GM19324 (cell line): ENCODE data around the gene TBC1D22A.
"Not testable (repeated sequence)": the region's sequence is repeated elsewhere in the genome, so short reads cannot be mapped to it uniquely, and the experiment has no call there.

Source experiments
- ATAC-seq: cut with Tn5 transposase; IDR thresholded peaks from one replicate; pipeline ENCODE4 v1.9.1; 2021; ENCODE audit warnings: mild to moderate bottlenecking, moderate library complexity; ENCODE audit not compliant: unreplicated experiment, low FRiP score

TBC1D22A gene

GRCh38 chr22:46978668-46979067, 216.2 kb downstream of the TBC1D22A start:
- ATAC-seq: not testable (repeated sequence)

- ATAC-seq: no peak
These were observed 217.1 kb downstream of the TBC1D22A start for GRCh38 chr22:46979506-46979905.

GRCh38 chr22:46980392-46980791, 217.9 kb downstream of the TBC1D22A start:
- no peak for ATAC-seq

GRCh38 chr22:46982635-46983034, 220.2 kb downstream of the TBC1D22A start:
- ATAC-seq: no peak

GRCh38 chr22:46983046-46983445, 220.6 kb downstream of the TBC1D22A start:
- ATAC-seq: no peak

- ATAC-seq: no peak
These were observed 222.5 kb downstream of the TBC1D22A start for GRCh38 chr22:46984751-46985506.

GRCh38 chr22:46985507-46985882, 223.0 kb downstream of the TBC1D22A start:
- ATAC-seq: no peak

GRCh38 chr22:46986788-46987187, 224.3 kb downstream of the TBC1D22A start:
- ATAC-seq: no peak

GRCh38 chr22:46990937-46991550, 228.6 kb downstream of the TBC1D22A start:
- no peak for ATAC-seq

GRCh38 chr22:46991666-46992065, 229.2 kb downstream of the TBC1D22A start:
- ATAC-seq: no peak

GRCh38 chr22:46992121-46992731, 229.8 kb downstream of the TBC1D22A start:
- ATAC-seq: no peak

- no peak for ATAC-seq
These were observed 231.2 kb downstream of the TBC1D22A start for GRCh38 chr22:46993633-46994032.

- no peak for ATAC-seq
These were observed 231.8 kb downstream of the TBC1D22A start for GRCh38 chr22:46994265-46994664.

- no peak for ATAC-seq
These were observed 232.5 kb downstream of the TBC1D22A start for GRCh38 chr22:46994983-46995382.

- ATAC-seq: no peak
These were observed 233.3 kb downstream of the TBC1D22A start for GRCh38 chr22:46995501-46996360.

GRCh38 chr22:46996595-46997310, 234.3 kb downstream of the TBC1D22A start:
- no peak for ATAC-seq

GRCh38 chr22:46997311-46997970, 235.0 kb downstream of the TBC1D22A start:
- no peak for ATAC-seq

- no peak for ATAC-seq
These were observed 235.9 kb downstream of the TBC1D22A start for GRCh38 chr22:46998331-46998730.

- no peak for ATAC-seq
These were observed 237.8 kb downstream of the TBC1D22A start for GRCh38 chr22:47000256-47000655.

- ATAC-seq: no peak
These were observed 238.4 kb downstream of the TBC1D22A start for GRCh38 chr22:47000888-47001287.
